ENCODE results near the gene BSN. TPM values are rescaled to one million over a fixed set of nuclear protein-coding genes. Genes with fewer than 3 reads are reported as not detected.

Gene BSN
- total RNA-seq, 1 experiment from 2014 or later, result 0.28 TPM

- intact Hi-C loops (cut with micrococcal nuclease; ENCODE audit: unreplicated experiment), result no loop called here
- Histone ChIP-seq H3K9me2 (ENCODE audit: insufficient read depth) (no peaks in the 10 kb centered on the region), H3F3A (ENCODE audit: insufficient read depth, low read depth) (peaks cover 12% of the 10 kb centered on the region; the same call in 1 of the 2 replicates), H3K36me3 (ENCODE audit: low read depth) (no peaks in the 10 kb centered on the region), H3K27ac (no peak overlapping the region), H3K27me3 (ENCODE audit: insufficient read depth, low read depth) (no peaks in the 10 kb centered on the region), H3K79me2 (ENCODE audit: low read depth) (no peaks in the 10 kb centered on the region), H3K9me3 (ENCODE audit: insufficient read depth, low read depth) (no peaks in the 10 kb centered on the region), H3K4me1 (replicated peaks; ENCODE audit: insufficient read depth) (no peaks in the 10 kb centered on the region), H3K4me2 (no peak overlapping the region), H3K4me3 (no peak overlapping the region), H4K20me1 (ENCODE audit: insufficient read depth) (no peaks in the 10 kb centered on the region), H2AFZ (no peak overlapping the region)
- no peak for DNase-seq
- no TSS peak for BruUV-seq (replicated peaks)
- CTCF ChIA-PET, result no interaction called here
- TF ChIP-seq, protein P1, sequence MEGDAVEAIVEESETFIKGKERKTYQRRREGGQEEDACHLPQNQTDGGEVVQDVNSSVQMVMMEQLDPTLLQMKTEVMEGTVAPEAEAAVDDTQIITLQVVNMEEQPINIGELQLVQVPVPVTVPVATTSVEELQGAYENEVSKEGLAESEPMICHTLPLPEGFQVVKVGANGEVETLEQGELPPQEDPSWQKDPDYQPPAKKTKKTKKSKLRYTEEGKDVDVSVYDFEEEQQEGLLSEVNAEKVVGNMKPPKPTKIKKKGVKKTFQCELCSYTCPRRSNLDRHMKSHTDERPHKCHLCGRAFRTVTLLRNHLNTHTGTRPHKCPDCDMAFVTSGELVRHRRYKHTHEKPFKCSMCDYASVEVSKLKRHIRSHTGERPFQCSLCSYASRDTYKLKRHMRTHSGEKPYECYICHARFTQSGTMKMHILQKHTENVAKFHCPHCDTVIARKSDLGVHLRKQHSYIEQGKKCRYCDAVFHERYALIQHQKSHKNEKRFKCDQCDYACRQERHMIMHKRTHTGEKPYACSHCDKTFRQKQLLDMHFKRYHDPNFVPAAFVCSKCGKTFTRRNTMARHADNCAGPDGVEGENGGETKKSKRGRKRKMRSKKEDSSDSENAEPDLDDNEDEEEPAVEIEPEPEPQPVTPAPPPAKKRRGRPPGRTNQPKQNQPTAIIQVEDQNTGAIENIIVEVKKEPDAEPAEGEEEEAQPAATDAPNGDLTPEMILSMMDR (conservative IDR thresholded peaks at IDR 0.05), result no peak
- no peak for TF ChIP-seq EZH2 (IDR thresholded peaks at IDR 0.05; ENCODE audit: low read depth)
- POLR2A ChIA-PET (ENCODE audit: unreplicated experiment), result no interaction called here
Measured at GRCh38 chr3:49591615-49592014, 37.3 kb downstream of the BSN start.

- Histone ChIP-seq H4K20me1 (ENCODE audit: insufficient read depth) (no peaks in the 10 kb centered on the region), H3K27ac (no peak overlapping the region), H3K4me1 (replicated peaks; ENCODE audit: insufficient read depth) (no peaks in the 10 kb centered on the region), H3K27me3 (ENCODE audit: insufficient read depth, low read depth) (no peaks in the 10 kb centered on the region), H3K79me2 (ENCODE audit: low read depth) (no peaks in the 10 kb centered on the region), H2AFZ (no peak overlapping the region), H3K36me3 (ENCODE audit: low read depth) (no peaks in the 10 kb centered on the region), H3F3A (ENCODE audit: insufficient read depth, low read depth) (peaks cover 4% of the 10 kb centered on the region; the same call in 1 of the 2 replicates), H3K4me2 (no peak overlapping the region), H3K9me3 (ENCODE audit: insufficient read depth, low read depth) (no peaks in the 10 kb centered on the region), H3K9me2 (ENCODE audit: insufficient read depth) (no peaks in the 10 kb centered on the region), H3K4me3 (no peak overlapping the region)
- POLR2A ChIA-PET (ENCODE audit: unreplicated experiment), result no interaction called here
- CTCF ChIA-PET, result no interaction called here
- DNase-seq, result no peak
- TF ChIP-seq EZH2 (IDR thresholded peaks at IDR 0.05; ENCODE audit: low read depth), result no peak
- TF ChIP-seq, protein P1 (conservative IDR thresholded peaks at IDR 0.05), result no peak
- no TSS peak for BruUV-seq (replicated peaks)
- intact Hi-C loops (cut with micrococcal nuclease; ENCODE audit: unreplicated experiment), result no loop called here
Measured at GRCh38 chr3:49593041-49593440, 38.8 kb downstream of the BSN start.

- no peaks in the 10 kb centered on the region for H3K27me3 ChIP-seq (ENCODE audit: insufficient read depth, low read depth)
- no peaks in the 10 kb centered on the region for H4K20me1 ChIP-seq (ENCODE audit: insufficient read depth)
- no peaks in the 10 kb centered on the region for H3K36me3 ChIP-seq (ENCODE audit: low read depth)
- H3F3A ChIP-seq (ENCODE audit: insufficient read depth, low read depth), result peaks cover 28% of the 10 kb centered on the region
- intact Hi-C loops (cut with micrococcal nuclease; ENCODE audit: unreplicated experiment), result loop anchor here (5.0 kb wide), 1 partner anchor 72 kb away; the partner anchor contains the start of gene APEH
- no peak overlapping the region; the same call in 1 of the 2 replicates for H3K4me2 ChIP-seq
- H3K4me1 ChIP-seq (replicated peaks; ENCODE audit: insufficient read depth), result peaks cover 44% of the 10 kb centered on the region
- ChIA-PET POLR2A (ENCODE audit: unreplicated experiment) (no interaction called here), CTCF (no interaction called here)
- H3K9me2 ChIP-seq (ENCODE audit: insufficient read depth), result no peaks in the 10 kb centered on the region
- H2AFZ ChIP-seq, result no peak overlapping the region
- no peak for TF ChIP-seq EZH2 (IDR thresholded peaks at IDR 0.05; ENCODE audit: low read depth)
- TF ChIP-seq, protein P1 (conservative IDR thresholded peaks at IDR 0.05), result no peak
- DNase-seq, result peak; percentile 57 to 70
- no peaks in the 10 kb centered on the region for H3K79me2 ChIP-seq (ENCODE audit: low read depth)
- H3K4me3 ChIP-seq, result no peak overlapping the region
- H3K27ac ChIP-seq, result no peak overlapping the region
- no peaks in the 10 kb centered on the region for H3K9me3 ChIP-seq (ENCODE audit: insufficient read depth, low read depth)
- no TSS peak for BruUV-seq (replicated peaks)
Measured at GRCh38 chr3:49600781-49601180, 46.5 kb downstream of the BSN start.
